Psoas muscle (tissue), 8 donors: ENCODE measurements around the gene GNG7. TPM values are rescaled to one million over a fixed set of nuclear protein-coding genes. Genes with fewer than 3 reads are reported as not detected.

Experiments
- ATAC-seq, 4 donors: fragments of 200-7000 bp; cut with Tn5 transposase; one replicate each; pipeline ENCODE4 v1.9.1; 2020; ENCODE audit warnings: moderate library complexity in 3 of 4, mild to moderate bottlenecking in 2 of 4
- DNase-seq, 2 donors: peaks; one replicate each; pipeline ENCODE4 v3.0.0-alpha.2; 2020
- H3K27ac ChIP-seq: fragments of 200-600 bp; one replicate; pipeline ENCODE4 v1.8.0; 2022
- H3K27me3 ChIP-seq, 3 donors: fragments of 200-600 bp in 1 of 3; one replicate each; pipeline versions ENCODE4 v1.6.1 to v1.8.0; 2013 to 2022; ENCODE audit warnings: low read length in 2 of 3, mild to moderate bottlenecking in 2 of 3, moderate library complexity in 1 of 3; ENCODE audit not compliant: insufficient read depth in 3 of 3
- H3K36me3 ChIP-seq, 2 donors: fragments of 200-600 bp in 1 of 2; one replicate each; pipeline versions ENCODE4 v1.6.1 to v1.8.0; 2013 to 2022; ENCODE audit warnings: low read depth in 1 of 2, mild to moderate bottlenecking in 1 of 2, moderate library complexity in 1 of 2; ENCODE audit not compliant: insufficient read depth in 1 of 2
- H3K4me1 ChIP-seq: fragments of 200-600 bp; one replicate; pipeline ENCODE4 v1.8.0; 2022
- H3K4me3 ChIP-seq: fragments of 200-600 bp; one replicate; pipeline ENCODE4 v1.8.0; 2022; ENCODE audit warnings: mild to moderate bottlenecking
- H3K9me3 ChIP-seq: fragments of 200-600 bp; one replicate; pipeline ENCODE4 v1.8.0; 2022
- WGBS, 3 donors: extraction: QIAGEN DNeasy Blood & Tissue Kit; methylation state at CpG; one replicate each; pipeline versions ENCODE4 v1.1.6 to v1.1.7; 2013; 5-methylcytosine and 5-hydroxymethylcytosine counted together
- intact Hi-C, 2 donors: fragments of 100-400 bp; cut with DNase I; formaldehyde crosslinking; loops; one replicate each; pipeline versions ENCODE4 v1.11.0 to v1.14.2; 2022
- polyA plus RNA-seq, 3 donors: library from polyadenylated mRNA; stranded (reverse); fragments of 200-250 nt; gene quantifications; one replicate each; pipeline ENCODE4 v1.2.3, GENCODE V29; 2013
- total RNA-seq, 4 donors: library from RNA; stranded (reverse); fragmentation: NEBNext Ultra II Directional in 2 of 4; extraction: Animal tissue kit (Norgen Biotek cat#: 25700) in 2 of 4; gene quantifications; one replicate each; pipeline versions ENCODE4 v1.2.1 to v1.2.4, GENCODE V29; 2021 to 2023
- TF ChIP-seq, protein P1 (sequence below): fragments of 200-600 bp; IDR thresholded peaks from one replicate; pipeline ENCODE4 v1.8.0; 2022; ENCODE audit warnings: antibody characterized with exemption
- donor health status: healthy with polysubstance abuse.
- donor health status: DM: no; HTN: no; CAD: no; lungs with moderate emphysema.
- donor health status: Bipolar disorder and iron deficiency.
- donor health status: healthy.
- donor health status: DM: yes; HTN: yes; CAD: no.
- donor health status: DM: no; HTN: no; CAD: no.
- donor health status: DM: no; HTN: no; CAD: no.
- donor health status: DM: yes; HTN: yes; CAD: no.

GNG7 gene
- total and polyA plus RNA-seq, 7 donors: 0.48 to 5.4 (median 1.2) TPM

DNA sequence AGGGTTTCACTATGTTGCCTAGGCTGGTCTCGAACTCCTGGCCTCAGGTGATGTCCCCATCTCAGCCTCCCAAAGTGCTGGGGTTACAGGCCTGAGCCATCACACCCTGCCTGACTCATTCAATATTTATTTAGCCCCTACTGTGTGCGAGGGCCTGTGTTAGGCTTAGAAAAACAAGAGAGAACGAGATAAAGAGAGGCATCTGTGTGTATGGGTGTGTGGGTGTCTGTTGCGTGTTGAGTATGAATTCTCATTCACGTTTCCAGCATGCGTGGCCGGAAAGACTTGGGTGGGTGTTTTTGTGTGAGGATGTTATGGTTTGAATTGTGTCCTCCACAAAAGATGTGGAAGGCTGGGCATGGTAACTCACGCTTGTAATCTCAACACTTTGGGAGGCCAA, 217.1 kb downstream of the GNG7 start:
- H3K27me3 ChIP-seq: no peaks in the 10 kb centered on the region
- H3K9me3 ChIP-seq: no peaks in the 10 kb centered on the region
- no peak overlapping the region for H3K4me3 ChIP-seq
- intact Hi-C loops: no loop called here
- DNase-seq: no peak
- 75 to 84% (median 77%) methylated on average over 8 of the region's 8 CpGs for WGBS, 3 donors
- H3K27ac ChIP-seq: no peak overlapping the region
- H3K36me3 ChIP-seq: no peaks in the 10 kb centered on the region
- TF ChIP-seq, protein P1, sequence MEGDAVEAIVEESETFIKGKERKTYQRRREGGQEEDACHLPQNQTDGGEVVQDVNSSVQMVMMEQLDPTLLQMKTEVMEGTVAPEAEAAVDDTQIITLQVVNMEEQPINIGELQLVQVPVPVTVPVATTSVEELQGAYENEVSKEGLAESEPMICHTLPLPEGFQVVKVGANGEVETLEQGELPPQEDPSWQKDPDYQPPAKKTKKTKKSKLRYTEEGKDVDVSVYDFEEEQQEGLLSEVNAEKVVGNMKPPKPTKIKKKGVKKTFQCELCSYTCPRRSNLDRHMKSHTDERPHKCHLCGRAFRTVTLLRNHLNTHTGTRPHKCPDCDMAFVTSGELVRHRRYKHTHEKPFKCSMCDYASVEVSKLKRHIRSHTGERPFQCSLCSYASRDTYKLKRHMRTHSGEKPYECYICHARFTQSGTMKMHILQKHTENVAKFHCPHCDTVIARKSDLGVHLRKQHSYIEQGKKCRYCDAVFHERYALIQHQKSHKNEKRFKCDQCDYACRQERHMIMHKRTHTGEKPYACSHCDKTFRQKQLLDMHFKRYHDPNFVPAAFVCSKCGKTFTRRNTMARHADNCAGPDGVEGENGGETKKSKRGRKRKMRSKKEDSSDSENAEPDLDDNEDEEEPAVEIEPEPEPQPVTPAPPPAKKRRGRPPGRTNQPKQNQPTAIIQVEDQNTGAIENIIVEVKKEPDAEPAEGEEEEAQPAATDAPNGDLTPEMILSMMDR: no peak
- peaks cover 9% of the 10 kb centered on the region for H3K4me1 ChIP-seq
- no peak for ATAC-seq

DNA sequence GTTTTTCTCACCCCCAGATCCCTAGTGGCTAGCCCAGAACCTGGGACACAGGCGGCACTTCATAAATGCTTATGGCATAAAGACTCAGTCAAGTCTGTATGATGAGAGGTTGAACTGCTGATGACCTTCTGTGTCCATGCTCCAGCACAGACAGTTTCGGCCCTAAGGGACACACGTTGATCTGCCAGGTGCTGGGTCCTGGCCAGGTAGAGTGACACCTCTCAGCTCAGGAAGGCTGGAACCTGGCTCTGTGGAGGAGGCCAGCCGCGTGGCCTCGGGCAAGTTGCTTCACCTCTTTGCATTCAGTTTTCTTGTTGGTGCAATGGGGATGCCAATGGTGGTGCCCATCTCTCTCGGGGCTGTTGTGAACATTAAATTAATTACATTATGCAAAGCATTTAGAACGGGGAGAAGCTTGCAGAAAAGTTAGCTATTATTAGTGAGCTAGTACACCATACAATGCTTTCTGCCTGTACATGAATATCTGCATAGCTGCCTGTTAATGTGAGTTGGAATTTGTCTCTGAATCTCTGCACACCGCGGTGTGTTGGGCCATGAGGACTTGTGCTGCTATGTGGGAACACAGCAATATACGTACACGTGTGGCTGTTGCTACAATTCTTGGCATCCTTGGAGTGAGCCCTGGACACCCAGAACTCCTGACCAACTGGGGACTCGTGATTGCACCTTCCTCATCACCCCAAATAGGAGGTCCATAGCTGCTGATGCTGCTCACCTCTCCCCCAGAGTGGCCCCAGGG, 218.1 kb downstream of the GNG7 start:
- no peak overlapping the region for H3K27ac ChIP-seq
- H3K36me3 ChIP-seq: no peaks in the 10 kb centered on the region
- intact Hi-C loops: no loop called here
- TF ChIP-seq, protein P1: no peak
- no peaks in the 10 kb centered on the region for H3K27me3 ChIP-seq
- no peak overlapping the region for H3K4me3 ChIP-seq
- WGBS, 3 donors: 74 to 86% (median 77%) methylated on average over 13 of the region's 13 CpGs
- peaks cover under 1% of the 10 kb centered on the region for H3K4me1 ChIP-seq
- no peaks in the 10 kb centered on the region for H3K9me3 ChIP-seq
- ATAC-seq (no peak), DNase-seq (no peak)

DNA sequence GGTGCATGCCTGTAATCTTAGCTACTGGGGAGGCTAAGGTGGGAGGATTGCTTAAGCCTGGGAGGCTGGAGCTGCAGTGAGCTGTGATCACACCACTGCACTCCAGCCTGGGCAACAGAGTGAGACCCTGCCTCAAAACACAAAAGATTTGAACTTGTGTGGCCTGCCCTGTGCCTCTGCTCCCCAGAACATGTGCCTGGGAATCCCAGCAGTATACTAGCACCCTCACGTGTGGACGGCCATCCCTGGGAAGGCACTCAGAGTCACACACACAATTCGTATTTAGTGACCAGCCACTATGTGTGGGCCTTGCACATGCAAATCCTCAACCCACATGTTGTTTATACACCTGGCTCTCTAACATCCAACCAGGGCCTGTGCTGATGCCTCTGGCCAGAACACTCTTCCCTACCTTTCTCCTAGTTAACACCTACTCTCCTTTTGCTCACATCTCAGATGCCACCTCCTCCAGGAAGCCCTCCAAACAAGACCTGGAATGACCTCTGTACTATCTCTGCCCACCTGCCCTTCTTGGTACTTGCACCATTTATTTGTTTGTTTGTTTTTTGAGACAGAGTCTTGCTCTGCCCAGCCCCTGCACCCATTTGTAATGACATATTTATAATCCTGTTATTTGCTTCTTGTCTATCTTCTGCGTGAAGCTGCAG, 218.9 kb downstream of the GNG7 start:
- Histone ChIP-seq H3K27ac (no peak overlapping the region), H3K9me3 (no peaks in the 10 kb centered on the region), H3K36me3 (no peaks in the 10 kb centered on the region), H3K27me3 (no peaks in the 10 kb centered on the region), H3K4me3 (no peak overlapping the region), H3K4me1 (peaks cover 7% of the 10 kb centered on the region)
- WGBS, 3 donors: 91 to 94% (median 92%) methylated on average over 4 of the region's 4 CpGs
- intact Hi-C loops: no loop called here
- TF ChIP-seq, protein P1: no peak
- DNase-seq (no peak), ATAC-seq (no peak)

DNA sequence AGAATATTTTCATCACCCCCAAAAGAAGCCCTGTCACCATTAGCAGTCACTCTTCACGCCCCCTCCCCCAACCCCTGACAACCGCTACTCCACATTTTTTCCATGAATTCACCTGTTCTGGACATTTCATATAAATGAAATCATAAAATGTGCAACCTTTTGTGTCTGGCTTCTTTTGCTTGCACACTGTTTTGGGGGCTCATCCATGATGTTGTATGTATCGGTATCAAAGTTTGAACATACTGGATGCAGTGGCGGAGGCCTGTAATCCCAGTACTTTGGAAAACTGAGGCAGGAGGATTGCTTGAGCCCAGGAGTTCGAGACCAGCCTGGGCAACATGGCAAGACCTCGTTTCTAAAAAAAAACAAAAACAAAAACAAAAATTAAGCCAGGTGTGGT, 219.4 kb downstream of the GNG7 start:
- TF ChIP-seq, protein P1: no peak
- 85 to 87% (median 87%) methylated on average over 6 of the region's 6 CpGs for WGBS, 3 donors
- intact Hi-C loops: no loop called here

More for the DNA sequence above, 219.4 kb downstream of the GNG7 start:
- DNase-seq (no peak), ATAC-seq (no peak)
- Histone ChIP-seq H3K27me3 (no peaks in the 10 kb centered on the region), H3K27ac (no peak overlapping the region), H3K36me3 (no peaks in the 10 kb centered on the region), H3K9me3 (no peaks in the 10 kb centered on the region), H3K4me3 (no peak overlapping the region), H3K4me1 (peaks cover 12% of the 10 kb centered on the region)
